M059J (cell line): ENCODE results near the gene SPRED2. TPM values are rescaled to one million over a fixed set of nuclear protein-coding genes. Genes with fewer than 3 reads are reported as not detected.
"Not testable (repeated sequence)": the region's sequence is repeated elsewhere in the genome, so short reads cannot be mapped to it uniquely, and the experiment has no call there.

ENCODE experiments used
- DNase-seq: peaks from one replicate; pipeline ENCODE4 v3.0.0-alpha.2; 2012; ENCODE audit warnings: low read depth
- total RNA-seq: library from RNA; depleted of rRNA; stranded (reverse); fragments of >200 nt; shearing (Covaris generic); gene quantifications from 2 replicates; pipeline ENCODE4 v1.2.3, GENCODE V29; 2014

The SPRED2 gene
- total RNA-seq, 1 experiment from 2014 or later: 11.6 TPM

- DNase-seq: no peak
Measured at GRCh38 chr2:65343386-65343785, 89.0 kb downstream of the SPRED2 start.

- no peak for DNase-seq
Measured at GRCh38 chr2:65340898-65341681, 91.3 kb downstream of the SPRED2 start.

- no peak for DNase-seq
Measured at GRCh38 chr2:65339648-65340047, 92.8 kb downstream of the SPRED2 start.

GRCh38 chr2:65338830-65339495 is 93.4 kb downstream of the SPRED2 start:
- not testable (repeated sequence) for DNase-seq

- DNase-seq: not testable (repeated sequence)
Measured at GRCh38 chr2:65337915-65338314, 94.5 kb downstream of the SPRED2 start.

GRCh38 chr2:65334714-65335113 is 97.7 kb downstream of the SPRED2 start:
- no peak for DNase-seq

GRCh38 chr2:65331336-65332025 is 100.9 kb downstream of the SPRED2 start:
- DNase-seq: no peak

GRCh38 chr2:65329525-65329924 is 102.9 kb downstream of the SPRED2 start:
- DNase-seq: no peak

GRCh38 chr2:65326276-65326675 is 106.1 kb downstream of the SPRED2 start:
- no peak for DNase-seq

GRCh38 chr2:65325066-65325465 is 107.3 kb downstream of the SPRED2 start:
- no peak for DNase-seq

- DNase-seq: no peak
Measured at GRCh38 chr2:65320946-65321345, 111.5 kb downstream of the SPRED2 start.

- peak; percentile 95 for DNase-seq
Measured at GRCh38 chr2:65320042-65320725, 112.2 kb downstream of the SPRED2 start.

GRCh38 chr2:65319674-65320041 is 112.7 kb downstream of the SPRED2 start:
- no peak for DNase-seq

GRCh38 chr2:65319072-65319673 is 113.2 kb downstream of the SPRED2 start:
- DNase-seq: no peak

- no peak for DNase-seq
Measured at GRCh38 chr2:65317841-65318240, 114.6 kb downstream of the SPRED2 start.

- not testable (repeated sequence) for DNase-seq
Measured at GRCh38 chr2:65317351-65317750, 115.0 kb downstream of the SPRED2 start.

GRCh38 chr2:65316072-65316471 is 116.3 kb downstream of the SPRED2 start:
- no peak for DNase-seq

- DNase-seq: no peak
Measured at GRCh38 chr2:65314801-65315441, 117.5 kb downstream of the SPRED2 start.

GRCh38 chr2:65313954-65314256 is 118.5 kb downstream of the SPRED2 start:
- DNase-seq: no peak

- DNase-seq: no peak
Measured at GRCh38 chr2:65313126-65313953, 119.1 kb downstream of the SPRED2 start.
